Measurements from ENCODE around the gene TRIM32.

TRIM32 gene

GRCh38 chr9:116700882-116701865, 14.1 kb downstream of the TRIM32 start:
- H3K4me3 ChIP-seq (ENCODE audit: low read depth, low read length): no peak overlapping the region
- TF ChIP-seq, protein P1, sequence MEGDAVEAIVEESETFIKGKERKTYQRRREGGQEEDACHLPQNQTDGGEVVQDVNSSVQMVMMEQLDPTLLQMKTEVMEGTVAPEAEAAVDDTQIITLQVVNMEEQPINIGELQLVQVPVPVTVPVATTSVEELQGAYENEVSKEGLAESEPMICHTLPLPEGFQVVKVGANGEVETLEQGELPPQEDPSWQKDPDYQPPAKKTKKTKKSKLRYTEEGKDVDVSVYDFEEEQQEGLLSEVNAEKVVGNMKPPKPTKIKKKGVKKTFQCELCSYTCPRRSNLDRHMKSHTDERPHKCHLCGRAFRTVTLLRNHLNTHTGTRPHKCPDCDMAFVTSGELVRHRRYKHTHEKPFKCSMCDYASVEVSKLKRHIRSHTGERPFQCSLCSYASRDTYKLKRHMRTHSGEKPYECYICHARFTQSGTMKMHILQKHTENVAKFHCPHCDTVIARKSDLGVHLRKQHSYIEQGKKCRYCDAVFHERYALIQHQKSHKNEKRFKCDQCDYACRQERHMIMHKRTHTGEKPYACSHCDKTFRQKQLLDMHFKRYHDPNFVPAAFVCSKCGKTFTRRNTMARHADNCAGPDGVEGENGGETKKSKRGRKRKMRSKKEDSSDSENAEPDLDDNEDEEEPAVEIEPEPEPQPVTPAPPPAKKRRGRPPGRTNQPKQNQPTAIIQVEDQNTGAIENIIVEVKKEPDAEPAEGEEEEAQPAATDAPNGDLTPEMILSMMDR (IDR thresholded peaks at IDR 0.05; ENCODE audit: low read depth, low read length): no peak

DNA sequence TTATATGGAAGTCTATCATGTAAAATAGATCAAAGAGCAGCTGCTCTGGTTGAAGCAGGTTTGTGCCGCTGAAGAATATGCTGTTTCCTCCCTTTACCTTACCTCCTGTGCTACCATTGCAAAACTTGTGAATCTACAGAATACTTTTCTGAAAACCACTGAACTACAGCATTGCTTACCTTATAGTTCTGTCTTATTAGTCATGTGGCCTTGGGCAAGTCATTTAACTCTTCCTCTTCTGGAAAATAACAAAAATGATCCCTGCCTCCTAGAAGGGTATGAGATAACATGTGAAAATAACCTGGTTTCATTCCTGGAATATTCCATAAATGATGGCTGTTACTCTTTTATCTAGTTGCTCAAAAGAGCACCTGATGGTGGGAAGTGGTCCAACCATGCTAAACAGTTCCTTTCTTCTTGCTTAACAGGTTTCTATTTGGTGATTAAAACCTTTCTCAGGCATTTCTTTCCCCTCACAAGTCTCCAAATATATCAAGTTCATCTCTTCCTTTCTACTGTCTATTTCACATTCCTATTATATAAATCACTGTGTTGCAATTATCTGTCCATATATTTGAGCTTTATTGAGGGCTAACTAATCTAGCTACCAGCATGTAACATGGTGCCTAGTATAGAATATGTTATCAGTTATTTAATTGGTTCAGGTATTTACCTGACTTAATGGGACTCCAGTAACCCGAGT, 15.0 kb downstream of the TRIM32 start:
- TF ChIP-seq, protein P1 (IDR thresholded peaks at IDR 0.05; ENCODE audit: low read depth, low read length): no peak
- H3K4me3 ChIP-seq (ENCODE audit: low read depth, low read length): no peak overlapping the region

- TF ChIP-seq, protein P1 (IDR thresholded peaks at IDR 0.05; ENCODE audit: low read depth, low read length): no peak
Observed at GRCh38 chr9:116703634-116704033, 16.5 kb downstream of the TRIM32 start.

DNA sequence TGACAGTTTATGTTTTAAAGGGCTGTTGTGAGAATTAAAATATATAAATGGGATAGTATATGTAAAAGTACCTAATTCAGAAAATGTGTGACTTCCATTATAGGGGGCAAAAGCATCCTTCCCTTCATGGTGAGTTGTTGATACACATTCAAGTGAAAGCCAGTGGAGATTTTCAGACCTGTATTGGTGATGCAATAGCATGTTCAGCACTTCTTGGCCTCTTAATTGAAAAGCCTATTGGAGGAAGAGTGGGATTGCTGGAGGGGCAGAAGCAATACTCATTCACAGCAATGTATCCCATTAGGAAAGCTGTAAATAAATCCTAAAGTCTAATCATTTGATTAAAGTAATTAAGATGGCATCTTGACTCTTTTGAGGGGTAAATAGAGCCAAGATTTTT, 17.4 kb downstream of the TRIM32 start:
- no peak overlapping the region for H3K4me3 ChIP-seq (ENCODE audit: low read depth, low read length)
- TF ChIP-seq, protein P1 (IDR thresholded peaks at IDR 0.05; ENCODE audit: low read depth, low read length): no peak

More at GRCh38 chr9:116703634-116704033, 16.5 kb downstream of the TRIM32 start:
- H3K4me3 ChIP-seq (ENCODE audit: low read depth, low read length): no peak overlapping the region

- TF ChIP-seq, protein P1 (IDR thresholded peaks at IDR 0.05; ENCODE audit: low read depth, low read length): no peak
- H3K4me3 ChIP-seq (ENCODE audit: low read depth, low read length): no peak overlapping the region
Observed at GRCh38 chr9:116705531-116705930, 18.4 kb downstream of the TRIM32 start.

DNA sequence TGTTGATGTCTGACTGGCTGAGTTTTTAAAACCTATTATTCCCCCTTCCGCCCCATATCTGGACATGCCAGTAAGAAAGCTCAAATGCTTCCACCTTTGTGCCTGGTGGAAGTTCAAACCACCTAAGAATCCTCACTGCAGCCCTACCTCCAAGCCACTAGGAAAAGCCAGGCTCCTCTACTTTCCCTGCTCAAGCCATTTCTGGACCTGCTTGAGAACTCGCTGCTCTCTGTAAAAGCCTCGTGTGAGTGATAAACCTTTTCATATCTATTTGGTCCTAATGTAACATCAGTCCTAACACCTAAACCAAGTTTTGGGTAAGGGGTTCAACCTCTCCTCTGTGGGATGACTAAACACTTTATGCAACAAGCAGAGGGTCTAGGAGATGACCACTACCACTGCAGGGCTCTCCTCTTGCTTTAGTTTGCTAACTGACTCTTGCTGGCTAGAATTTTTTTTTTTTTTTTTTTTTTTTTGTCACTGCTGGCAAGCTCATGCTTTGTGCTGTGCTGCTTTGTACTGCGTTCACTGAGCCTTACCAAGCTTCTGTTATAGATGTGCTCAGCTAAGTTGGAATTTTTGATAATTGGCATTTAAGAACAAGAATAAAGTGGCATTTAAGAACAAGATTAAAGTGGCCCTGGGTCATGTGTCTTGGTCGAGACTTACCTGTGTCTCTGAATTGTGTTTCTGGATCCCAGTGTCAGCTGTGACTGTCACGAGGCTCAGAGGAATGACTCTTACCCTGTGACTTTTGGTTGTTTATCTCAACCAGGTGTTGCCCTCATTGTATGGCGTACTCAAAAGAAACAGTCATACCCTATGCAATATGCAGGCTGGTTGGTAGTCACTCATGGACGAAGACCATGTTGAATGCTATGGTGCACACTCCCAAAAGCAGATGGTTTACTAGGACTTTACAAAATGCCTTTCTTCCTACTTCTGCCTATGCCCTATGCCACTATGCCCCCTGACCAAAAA, 19.5 kb downstream of the TRIM32 start:
- no peak overlapping the region for H3K4me3 ChIP-seq (ENCODE audit: low read depth, low read length)
- TF ChIP-seq, protein P1 (IDR thresholded peaks at IDR 0.05; ENCODE audit: low read depth, low read length): no peak
